Esophagus mucosa (tissue), 1 donor: ENCODE measurements around the gene MC2R. TPM values are rescaled to one million over a fixed set of nuclear protein-coding genes. Genes with fewer than 3 reads are reported as not detected.

Experiments used
- ATAC-seq: fragments of 200-7000 bp; cut with Tn5 transposase; one replicate; pipeline ENCODE4 v1.9.1; 2020
- total RNA-seq: library from RNA; stranded (reverse); gene quantifications from one replicate; pipeline ENCODE4 v1.2.4, GENCODE V29; 2023
- donor health status: DM: yes; HTN: yes; CAD: no.

The MC2R gene
- not detected for total RNA-seq

DNA sequence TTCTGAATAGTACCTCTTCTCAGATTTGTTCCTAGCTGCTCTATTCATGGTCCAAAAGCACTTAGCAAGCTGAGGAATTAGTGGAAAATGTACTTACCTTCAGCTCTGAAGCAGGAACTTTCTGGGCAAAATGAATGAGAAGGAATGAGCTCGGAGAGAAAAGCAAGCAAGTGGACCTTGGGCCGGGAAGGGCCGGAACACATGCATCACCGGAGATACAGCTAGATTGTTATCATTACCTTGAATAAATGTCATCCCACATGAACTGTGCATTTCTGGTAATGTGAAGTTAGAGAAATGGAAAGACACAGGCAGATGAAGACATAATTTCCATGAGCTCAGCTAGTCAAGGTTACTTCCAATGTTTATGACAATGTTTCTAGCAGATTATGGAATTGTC lies at the start of gene MC2R:
Gene MC2R, minus strand, starts transcription at position 146 of the 400 bp plus-strand sequence. CDS start 30,018 bp downstream, outside the sequence.
- ATAC-seq: no peak

GRCh38 chr18:13945811-13946210 lies 30.5 kb upstream of the MC2R start:
- ATAC-seq: no peak

GRCh38 chr18:13943338-13943737 lies 28.0 kb upstream of the MC2R start:
- no peak for ATAC-seq

GRCh38 chr18:13940326-13940725 lies 25.0 kb upstream of the MC2R start:
- ATAC-seq: no peak

GRCh38 chr18:13934676-13935075 lies 19.3 kb upstream of the MC2R start:
- ATAC-seq: no peak

DNA sequence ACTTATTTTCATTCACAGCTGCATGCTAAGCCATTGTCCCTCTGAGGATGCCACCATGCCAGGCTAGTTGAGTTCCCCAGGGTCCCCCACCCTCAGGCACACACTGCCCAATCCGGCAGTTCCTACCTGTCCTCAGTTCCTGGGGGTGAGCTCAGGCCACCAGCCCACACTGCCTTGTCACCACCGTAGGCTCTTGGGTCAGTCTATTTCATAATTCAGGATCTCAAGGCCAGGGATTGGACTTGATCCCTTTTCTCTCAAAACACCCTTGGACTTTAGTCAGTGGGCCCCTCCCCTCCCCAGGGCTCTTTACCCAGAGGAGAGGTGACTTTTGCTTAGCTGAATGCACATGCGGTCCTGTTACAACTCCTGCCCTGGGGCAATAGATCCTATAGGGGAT lies 18.7 kb upstream of the MC2R start:
- ATAC-seq: no peak

DNA sequence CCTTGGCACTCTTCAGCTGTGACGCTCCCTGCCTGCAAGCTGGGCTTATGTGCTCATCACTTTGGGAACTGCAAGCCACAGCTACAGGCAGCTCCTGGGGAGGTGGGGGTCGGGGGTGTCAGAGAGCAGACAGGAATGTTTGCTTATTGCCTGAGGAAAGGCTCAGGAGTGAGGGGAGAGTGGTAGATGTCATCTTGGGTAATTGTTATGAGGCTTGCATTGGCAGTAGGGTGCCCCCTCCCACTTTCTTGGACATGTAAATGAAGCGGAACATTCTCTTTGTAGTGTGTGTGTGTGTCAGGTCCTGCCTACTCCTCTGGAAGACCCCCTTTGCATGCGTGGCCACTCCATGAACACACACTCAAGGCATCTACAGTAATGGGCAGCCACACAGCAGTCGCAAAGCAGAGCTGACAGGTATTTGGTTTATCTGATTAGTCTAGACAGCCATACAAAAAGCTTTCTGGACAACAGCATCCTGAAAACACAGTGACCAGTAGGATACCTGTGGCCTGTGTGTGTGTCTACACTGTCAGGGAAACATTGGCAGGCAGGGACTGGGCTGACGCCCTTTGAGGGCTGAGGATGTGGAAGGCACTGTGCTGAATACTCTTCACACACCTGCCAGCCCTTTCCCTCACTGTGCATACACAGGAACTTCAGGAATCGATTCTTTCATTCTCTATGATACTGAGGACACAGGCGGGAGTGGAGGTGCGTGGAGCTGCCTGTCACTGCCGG lies 17.1 kb upstream of the MC2R start:
- no peak for ATAC-seq

DNA sequence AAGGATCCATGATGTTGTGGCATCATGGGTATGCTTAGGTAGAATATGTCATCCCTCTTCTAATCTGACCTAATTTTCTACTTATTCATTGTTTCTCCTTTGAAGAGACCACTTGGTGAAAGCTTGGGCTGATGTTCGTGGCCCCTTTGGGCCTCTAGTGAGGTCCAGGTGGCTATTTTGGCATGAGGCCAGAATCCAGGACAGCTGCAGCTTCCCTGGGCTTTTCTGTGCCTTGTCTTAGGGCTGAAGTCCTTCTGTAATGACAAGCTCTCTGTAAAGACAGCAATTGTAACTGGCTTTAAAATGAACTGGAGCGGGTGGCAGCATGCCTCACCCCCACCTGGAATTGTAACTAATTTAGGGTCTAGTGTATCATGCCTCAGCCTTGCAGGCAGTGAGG lies 15.6 kb upstream of the MC2R start:
- no peak for ATAC-seq

- ATAC-seq: no peak
Observed at GRCh38 chr18:13923221-13923620, 7.9 kb upstream of the MC2R start.

GRCh38 chr18:13918898-13919297 lies 3.6 kb upstream of the MC2R start:
- ATAC-seq: no peak

- no peak for ATAC-seq
Observed at GRCh38 chr18:13917401-13917800, 2.1 kb upstream of the MC2R start.

DNA sequence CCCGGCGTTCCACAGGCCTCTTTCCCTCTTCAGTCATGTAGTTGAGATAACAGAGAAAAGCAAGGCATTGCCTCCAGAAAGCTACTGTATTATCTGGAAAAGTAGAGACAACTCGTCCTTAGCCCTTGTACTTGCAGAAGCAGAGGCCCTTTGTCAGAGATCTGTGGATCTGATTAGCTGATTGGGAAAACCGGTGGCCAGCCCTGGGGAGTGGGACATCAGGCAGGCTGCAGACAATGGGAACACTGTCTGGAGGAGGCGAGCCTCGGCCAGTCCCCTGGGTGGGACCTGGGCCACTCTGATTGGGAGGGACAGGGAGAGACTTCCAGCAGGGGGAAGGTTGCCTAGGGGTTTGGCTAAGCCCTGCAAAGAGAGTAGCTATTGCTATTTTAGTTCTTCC lies 1.2 kb upstream of the MC2R start:
- no peak for ATAC-seq

DNA sequence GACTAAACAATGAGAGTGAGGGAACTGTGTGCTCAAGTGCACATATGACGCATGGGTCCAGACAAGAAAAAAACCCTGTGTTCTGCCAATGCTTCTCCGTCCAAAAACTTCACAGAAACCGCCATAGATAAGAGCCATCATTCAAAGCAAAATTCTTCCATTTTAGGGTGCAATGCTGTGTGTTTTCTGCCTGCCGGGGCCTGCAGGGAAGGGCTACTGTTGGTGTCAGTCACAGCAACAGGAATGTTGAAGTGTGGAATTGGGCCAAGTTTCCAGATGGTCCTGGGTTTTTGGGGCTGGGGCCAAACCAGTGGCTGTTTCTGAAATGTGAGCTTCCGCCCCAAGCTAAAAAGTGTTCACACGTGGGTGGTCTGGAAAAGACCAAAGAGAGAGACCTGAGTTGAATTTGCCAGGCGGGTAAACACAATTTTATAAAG lies 677 bp upstream of the MC2R start:
- ATAC-seq: no peak

GRCh38 chr18:13914756-13915155 lies 580 bp downstream of the MC2R start:
- no peak for ATAC-seq

- ATAC-seq: no peak
Observed at GRCh38 chr18:13914170-13914569, 1.2 kb downstream of the MC2R start.

GRCh38 chr18:13913205-13913604 lies 2.1 kb downstream of the MC2R start:
- ATAC-seq: no peak

GRCh38 chr18:13912601-13913000 lies 2.7 kb downstream of the MC2R start:
- no peak for ATAC-seq

GRCh38 chr18:13910986-13911385 lies 4.3 kb downstream of the MC2R start:
- ATAC-seq: no peak

DNA sequence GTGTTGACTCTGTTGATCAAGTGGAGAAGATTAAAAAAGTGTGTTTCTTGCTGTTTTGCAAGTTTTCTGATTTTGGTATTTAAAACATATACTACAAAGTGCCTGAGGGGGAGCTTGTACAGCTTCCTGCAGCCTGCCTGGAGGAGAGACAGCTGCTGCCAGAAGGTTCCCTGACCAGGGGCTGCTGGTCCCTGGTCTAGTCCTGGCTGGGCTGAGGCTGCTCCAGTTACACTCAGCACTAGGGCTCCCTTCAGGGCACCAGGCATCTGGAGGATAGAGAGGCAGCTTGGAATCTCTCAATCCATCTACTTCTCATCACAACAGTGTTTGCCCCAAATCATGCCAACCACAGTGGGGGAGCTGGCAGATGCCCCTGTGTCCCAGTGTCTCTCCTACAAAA lies 4.8 kb downstream of the MC2R start:
- no peak for ATAC-seq

DNA sequence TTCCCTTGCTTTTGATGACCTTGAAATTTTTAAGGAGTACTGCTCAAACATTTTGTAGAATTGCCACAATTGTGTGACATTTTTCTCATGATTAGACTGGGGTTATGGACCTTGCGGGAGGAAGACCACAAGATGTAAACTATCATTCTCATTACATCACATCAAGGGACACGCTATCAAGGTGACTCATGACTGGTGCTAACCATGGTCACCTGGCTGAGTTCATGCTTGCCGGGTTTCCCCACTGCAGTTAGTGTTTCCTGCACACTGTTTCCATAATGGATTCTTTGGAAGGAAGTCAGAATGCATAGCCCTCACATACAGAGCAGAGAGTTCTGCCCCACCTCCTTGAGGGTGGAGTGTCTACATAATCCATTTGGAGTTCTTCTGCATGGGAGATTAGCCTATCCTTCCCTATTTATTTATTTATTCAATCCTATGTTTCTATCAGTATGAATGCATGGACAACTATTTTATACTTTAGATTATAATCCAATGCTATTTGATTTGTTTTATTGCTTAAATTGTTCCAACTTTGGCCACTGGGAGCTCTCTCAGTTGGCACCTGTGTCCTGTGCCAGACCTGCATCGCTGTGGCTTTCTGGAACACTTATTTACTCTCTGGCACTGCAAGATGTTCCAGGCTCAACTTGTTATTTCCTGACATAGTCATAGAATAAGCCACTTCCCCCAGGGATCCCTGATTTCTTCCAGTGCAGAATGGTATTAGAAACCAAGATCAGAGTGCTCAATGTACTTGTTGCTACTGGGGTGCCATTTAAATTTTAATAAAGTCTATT lies 6.0 kb downstream of the MC2R start:
- ATAC-seq: no peak

DNA sequence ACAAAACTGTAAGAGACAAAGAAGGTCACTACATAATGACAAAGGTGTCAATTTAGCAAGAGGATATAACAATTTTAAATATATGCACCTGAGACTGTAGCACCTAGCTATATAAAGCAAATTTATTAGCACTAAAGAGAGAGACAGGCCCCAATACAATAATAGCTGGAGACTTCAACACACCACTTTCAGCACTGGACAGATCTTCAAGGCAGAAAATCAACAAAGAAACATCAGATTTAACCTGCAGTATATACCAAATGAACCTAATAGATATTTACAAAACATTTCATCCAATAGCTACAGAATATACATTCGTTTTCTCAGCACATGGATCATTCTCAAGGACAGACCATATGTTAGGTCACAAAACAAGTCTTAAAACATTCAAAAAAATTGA lies 14.7 kb downstream of the MC2R start:
- no peak for ATAC-seq

DNA sequence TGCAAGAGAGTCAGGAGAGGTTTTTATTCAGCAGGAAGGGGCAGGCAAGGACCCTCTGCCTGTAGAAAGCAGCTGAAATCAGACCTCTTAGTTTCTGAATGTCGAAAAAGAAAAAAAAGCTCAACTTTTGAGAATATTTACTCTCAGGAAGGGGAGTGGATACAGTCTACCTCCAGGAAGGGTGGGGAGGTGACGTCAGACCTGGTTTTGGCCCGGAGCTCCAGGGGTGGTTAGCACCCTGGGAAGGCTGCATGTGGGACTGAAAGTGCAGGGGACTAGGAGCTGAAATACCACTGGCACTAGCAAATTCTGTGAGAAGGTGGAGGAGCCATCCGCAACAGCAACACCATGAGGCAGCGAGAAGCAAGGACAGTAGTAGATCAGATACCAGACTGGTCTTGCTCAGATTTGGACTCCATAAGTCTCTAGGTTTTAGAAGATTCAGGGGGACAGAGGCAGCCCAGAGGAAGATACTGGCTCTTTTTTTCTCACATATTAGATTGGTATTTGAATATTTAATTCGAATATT lies 19.8 kb downstream of the MC2R start:
- no peak for ATAC-seq

DNA sequence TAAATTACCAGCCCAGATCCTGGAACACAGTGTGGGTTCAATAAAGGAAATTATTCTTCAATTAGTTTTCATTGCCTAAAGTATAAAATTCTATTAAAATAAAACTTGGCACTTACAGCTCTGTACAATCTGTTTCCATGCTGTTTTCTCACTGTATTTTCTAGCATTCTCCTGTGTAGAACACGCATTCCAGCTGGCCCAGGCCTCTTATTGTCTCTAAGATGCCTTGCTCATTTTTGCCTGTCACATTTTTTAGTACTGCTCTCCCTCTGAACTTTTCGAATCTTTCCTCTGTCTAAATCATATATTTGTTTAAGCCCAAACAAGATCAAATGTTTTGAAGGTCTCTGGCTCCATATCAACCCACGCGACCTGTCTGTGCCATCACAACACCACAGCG lies 20.8 kb downstream of the MC2R start:
- ATAC-seq: no peak

DNA sequence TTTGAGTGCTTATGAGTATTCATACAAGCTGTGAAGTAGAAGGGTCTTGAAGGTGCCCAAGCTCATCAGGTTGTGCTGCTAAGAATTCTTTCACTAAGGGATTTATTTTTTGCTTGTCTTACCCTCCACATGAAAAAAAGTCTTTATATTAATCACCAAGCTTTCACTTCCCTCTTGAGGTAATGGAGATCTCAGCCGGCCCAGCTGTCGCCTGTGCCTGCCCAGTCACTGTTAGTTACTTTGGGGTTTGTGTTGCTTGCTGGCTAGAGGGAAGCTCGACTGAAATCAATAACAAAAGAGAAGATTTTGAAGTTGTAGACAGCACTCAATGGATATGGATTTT lies 21.9 kb downstream of the MC2R start:
- ATAC-seq: no peak
